Natural killer cell treated with Interleukin-12 subunit alpha and Interleukin-12 subunit beta and Interleukin-15 and Interleukin-18, amount 100 ng/mL, for 72 hours (primary cell): ENCODE data around the gene SETD5. TPM values are rescaled to one million over a fixed set of nuclear protein-coding genes. Genes with fewer than 3 reads are reported as not detected.

Experiments
- ATAC-seq, 2 donors: fragments of 150-1000 bp; cut with Tn5 transposase in 1 of 2; sonication (Bioruptor Pico), chemical (Tn5 transposase) in 1 of 2; 2 replicates each; pipeline ENCODE4 v1.10.0; 2021
- DNase-seq: peaks from one replicate; pipeline ENCODE4 v3.0.0; 2022; ENCODE audit warnings: low spot score
- H3K27ac Mint-ChIP-seq, 2 donors: 1 replicate in 1 of 2; 2 replicates in 1 of 2; pipeline ENCODE4 v1.8.0; 2022; ENCODE audit warnings: mixed read lengths in 2 of 2, mild to moderate bottlenecking in 1 of 2, moderate library complexity in 1 of 2
- H3K27me3 Mint-ChIP-seq, 2 donors: 1 replicate in 1 of 2; 2 replicates in 1 of 2; pipeline ENCODE4 v1.8.0; 2022; ENCODE audit warnings: mixed read lengths in 2 of 2
- H3K36me3 Mint-ChIP-seq: one replicate; pipeline ENCODE4 v1.8.0; 2022; ENCODE audit warnings: mixed read lengths
- H3K4me1 Mint-ChIP-seq, 2 donors: 1 replicate in 1 of 2; 2 replicates in 1 of 2; pipeline ENCODE4 v1.8.0; 2022; ENCODE audit warnings: low read depth in 2 of 2, mixed read lengths in 2 of 2, mild to moderate bottlenecking in 1 of 2
- H3K4me3 Mint-ChIP-seq: one replicate; pipeline ENCODE4 v1.8.0; 2022; ENCODE audit warnings: mixed read lengths
- H3K9me3 Mint-ChIP-seq: 2 replicates; pipeline ENCODE4 v1.8.0; 2022; ENCODE audit warnings: mixed read lengths
- total RNA-seq, 2 donors: library from RNA; stranded (reverse); gene quantifications; one replicate each; pipeline ENCODE4 v1.2.3, GENCODE V29; 2022

The SETD5 gene
- total RNA-seq = 100 to 1,000 TPM; 131 to 188 TPM

GRCh38 chr3:9397332-9397905 is at the start of gene SETD5:
TSS of gene SETD5 (plus strand) at chr3:9397615. CDS start at chr3:9428939, 31,324 bp downstream.
- peaks cover 28% of the 10 kb centered on the region for H3K36me3 Mint-ChIP-seq
- no peaks in the 10 kb centered on the region for H3K9me3 Mint-ChIP-seq
- ATAC-seq (peak; percentile 81 to 86), DNase-seq (peak; percentile 100)
- H3K4me1 Mint-ChIP-seq = peaks cover 50 to 73% of the 10 kb centered on the region in 2 donors
- H3K27ac Mint-ChIP-seq = peak within 1 kb of the TSS; percentile 96 to 97
- peak within 1 kb of the TSS; percentile 97 for H3K4me3 Mint-ChIP-seq
- no peaks in the 10 kb centered on the region for H3K27me3 Mint-ChIP-seq

DNA sequence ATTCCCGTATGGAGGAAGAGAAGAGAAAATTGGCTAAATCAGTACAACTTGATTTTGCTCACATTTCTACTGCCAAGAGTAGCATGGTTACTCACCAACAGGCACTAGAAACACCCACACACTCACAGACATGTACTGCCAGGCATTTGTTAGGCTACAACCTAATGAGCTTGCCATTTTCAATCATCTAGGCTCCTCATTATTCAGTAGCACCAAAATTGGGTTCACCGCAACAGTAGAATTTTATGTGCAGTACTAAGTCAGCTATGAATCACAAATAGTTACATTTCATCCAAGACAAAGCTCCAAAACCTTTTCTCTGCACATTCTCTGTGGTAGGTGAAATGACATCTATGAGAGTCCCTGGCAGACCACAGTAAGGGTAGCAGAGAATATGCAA is 49.5 kb upstream of the SETD5 start:
- H3K27me3 Mint-ChIP-seq = peaks cover 0 to 6% of the 10 kb centered on the region in 2 donors

DNA sequence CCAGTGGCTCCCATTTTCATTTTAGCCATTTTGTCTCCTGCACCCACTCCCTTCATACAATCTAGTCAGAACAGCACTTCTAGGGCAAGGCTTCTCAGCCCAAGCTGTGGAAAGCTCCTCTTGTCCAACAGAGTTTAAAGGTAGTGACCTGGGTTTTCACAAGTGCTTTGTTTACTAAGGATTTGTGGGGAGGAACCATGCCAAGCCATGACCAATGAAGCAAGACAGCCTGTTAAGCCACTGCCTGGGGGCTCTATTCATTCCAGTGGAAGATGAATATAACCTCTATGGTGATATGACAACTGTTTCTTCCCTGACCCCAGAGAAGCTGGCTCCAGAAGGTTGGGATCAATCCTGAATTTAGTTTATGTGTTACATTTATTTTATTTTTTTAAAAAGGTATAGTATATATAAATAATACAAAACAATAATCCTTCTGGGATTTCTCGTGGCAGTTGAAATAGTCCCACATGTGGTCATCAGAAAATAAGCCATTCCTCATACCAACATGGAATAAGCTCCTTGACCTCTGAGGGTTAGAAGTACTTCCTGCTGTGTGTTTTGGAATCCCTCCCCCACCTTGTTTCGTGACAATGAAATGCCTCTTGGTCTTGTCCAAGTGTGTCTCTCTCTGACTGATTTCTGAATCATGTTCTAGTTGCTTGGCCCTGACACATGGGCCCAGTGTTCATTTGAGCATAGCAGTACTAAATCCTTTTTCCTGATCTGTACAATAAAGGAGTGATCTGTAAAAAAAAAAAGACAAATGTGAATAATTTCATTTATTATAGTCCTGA is 47.9 kb upstream of the SETD5 start:
- Mint-ChIP-seq H3K4me3 (no peak overlapping the region), H3K27ac (no peak overlapping the region), H3K36me3 (no peaks in the 10 kb centered on the region), H3K9me3 (no peaks in the 10 kb centered on the region), H3K4me1 (peaks cover 7 to 15% of the 10 kb centered on the region in 2 donors), H3K27me3 (peaks cover 0 to 6% of the 10 kb centered on the region in 2 donors)
- ATAC-seq = no peak
- no peak for DNase-seq

More for the DNA sequence above, 49.5 kb upstream of the SETD5 start:
- no peaks in the 10 kb centered on the region for H3K36me3 Mint-ChIP-seq
- no peaks in the 10 kb centered on the region for H3K9me3 Mint-ChIP-seq
- peaks cover 0 to 3% of the 10 kb centered on the region in 2 donors for H3K4me1 Mint-ChIP-seq
- no peak overlapping the region for H3K4me3 Mint-ChIP-seq
- no peak for DNase-seq
- ATAC-seq = no peak
- H3K27ac Mint-ChIP-seq = no peak overlapping the region

DNA sequence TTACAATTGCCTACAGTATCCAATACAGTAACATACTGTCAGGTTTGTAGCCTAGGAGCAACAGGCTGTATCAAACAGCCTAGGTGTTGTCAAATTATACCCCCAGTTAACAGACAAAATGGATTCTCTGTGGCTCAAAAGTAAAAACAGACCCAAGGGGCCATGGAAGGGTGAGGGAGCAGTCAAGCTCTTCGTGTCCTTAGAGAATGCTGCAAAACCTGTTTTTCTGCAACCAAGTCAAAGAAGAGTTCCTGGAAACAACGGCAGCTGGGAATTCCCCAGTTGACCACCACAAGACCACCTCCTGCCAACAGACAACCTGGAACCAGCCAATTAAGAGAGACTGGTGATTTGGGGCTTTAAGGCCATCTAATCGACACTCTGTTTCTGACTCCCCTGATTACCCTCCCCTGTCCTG is 45.7 kb upstream of the SETD5 start:
- H3K27me3 Mint-ChIP-seq = peaks cover 0 to 4% of the 10 kb centered on the region in 2 donors
- no peaks in the 10 kb centered on the region for H3K9me3 Mint-ChIP-seq

DNA sequence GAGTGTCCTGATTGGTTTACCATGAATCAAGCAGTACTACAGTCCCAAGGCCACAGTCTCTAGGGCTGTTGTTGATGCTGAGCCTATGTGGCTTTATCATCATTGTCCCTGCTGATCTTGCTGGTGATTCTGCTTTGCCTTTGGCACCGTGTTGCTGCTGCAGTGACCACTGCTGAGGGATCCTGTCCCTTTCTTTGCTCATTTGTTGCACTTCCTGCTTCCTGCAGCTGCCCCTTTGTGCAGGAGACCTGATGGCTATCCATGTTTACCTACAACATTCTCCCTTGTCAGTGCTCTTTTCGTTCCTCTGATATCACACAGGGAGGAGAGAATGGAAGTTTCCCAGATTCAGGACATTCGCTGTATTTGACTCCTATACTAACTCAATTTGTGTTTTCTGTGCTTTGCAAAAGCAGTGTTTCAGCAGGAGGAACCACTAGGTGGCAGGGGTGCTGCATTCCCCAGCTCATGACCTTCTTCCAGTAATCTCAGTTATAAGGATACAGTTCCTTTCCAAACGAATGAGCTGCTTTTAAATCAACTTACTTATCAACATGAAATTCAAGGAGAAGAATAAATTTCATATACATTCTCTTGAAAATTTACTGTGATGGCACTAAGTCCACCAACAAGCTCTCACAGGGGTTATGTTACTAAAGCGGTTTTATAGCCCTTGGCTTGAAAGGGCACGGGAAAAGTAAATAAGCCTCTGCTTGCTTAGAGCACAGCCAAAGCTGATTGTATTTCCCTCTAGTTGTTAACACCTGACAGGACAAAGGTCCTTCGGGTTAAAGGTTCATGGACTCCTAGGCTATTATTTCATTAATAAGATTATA is 44.3 kb upstream of the SETD5 start:
- peaks cover 17 to 28% of the 10 kb centered on the region in 2 donors for H3K4me1 Mint-ChIP-seq
- peak overlapping the region; percentile 20 to 58 for H3K27ac Mint-ChIP-seq
- peaks cover 0 to 2% of the 10 kb centered on the region in 2 donors for H3K27me3 Mint-ChIP-seq
- H3K9me3 Mint-ChIP-seq = no peaks in the 10 kb centered on the region
- H3K4me3 Mint-ChIP-seq = no peak overlapping the region
- no peaks in the 10 kb centered on the region for H3K36me3 Mint-ChIP-seq
- no peak for DNase-seq
- ATAC-seq = peak in 1 of 2 donors; percentile 53

More for the DNA sequence above, 45.7 kb upstream of the SETD5 start:
- H3K27ac Mint-ChIP-seq = no peak overlapping the region
- peaks cover 17 to 28% of the 10 kb centered on the region in 2 donors for H3K4me1 Mint-ChIP-seq
- no peaks in the 10 kb centered on the region for H3K36me3 Mint-ChIP-seq
- H3K4me3 Mint-ChIP-seq = no peak overlapping the region
- ATAC-seq = no peak
- no peak for DNase-seq

GRCh38 chr3:9361691-9362388 is 35.6 kb upstream of the SETD5 start:
- H3K36me3 Mint-ChIP-seq = no peaks in the 10 kb centered on the region
- peaks cover 9 to 14% of the 10 kb centered on the region in 2 donors for H3K4me1 Mint-ChIP-seq
- H3K9me3 Mint-ChIP-seq = no peaks in the 10 kb centered on the region
- no peak for ATAC-seq
- DNase-seq = no peak
- peak overlapping the region in 1 of 2 donors; percentile 100 for H3K27ac Mint-ChIP-seq
- peaks cover 0 to 4% of the 10 kb centered on the region in 2 donors for H3K27me3 Mint-ChIP-seq
- peak overlapping the region; percentile 99 for H3K4me3 Mint-ChIP-seq

- Mint-ChIP-seq H3K9me3 (no peaks in the 10 kb centered on the region), H3K27ac (peak within 1 kb of the TSS; percentile 99 to 100)
These were observed 34.5 kb upstream of the SETD5 start, which contains the start of gene THUMPD3 for GRCh38 chr3:9362731-9363530. TSS of gene THUMPD3 (plus strand) at chr3:9363054. CDS start at chr3:9365069, 2,015 bp downstream.

GRCh38 chr3:9369508-9369907 is 27.9 kb upstream of the SETD5 start:
- peaks cover 14% of the 10 kb centered on the region for H3K36me3 Mint-ChIP-seq
- no peak overlapping the region for H3K4me3 Mint-ChIP-seq
- no peak for DNase-seq
- no peak for ATAC-seq
- H3K27me3 Mint-ChIP-seq = no peaks in the 10 kb centered on the region
- H3K27ac Mint-ChIP-seq = no peak overlapping the region
- no peaks in the 10 kb centered on the region for H3K9me3 Mint-ChIP-seq
- peaks cover 8 to 12% of the 10 kb centered on the region in 2 donors for H3K4me1 Mint-ChIP-seq

More at GRCh38 chr3:9362731-9363530, 34.5 kb upstream of the SETD5 start, which contains the start of gene THUMPD3:
- peak within 1 kb of the TSS; percentile 99 for H3K4me3 Mint-ChIP-seq
- H3K36me3 Mint-ChIP-seq = no peaks in the 10 kb centered on the region
- DNase-seq (peak; percentile 98), ATAC-seq (peak; percentile 98 to 99)
- H3K4me1 Mint-ChIP-seq = peaks cover 9 to 14% of the 10 kb centered on the region in 2 donors
- H3K27me3 Mint-ChIP-seq = peaks cover 0 to 4% of the 10 kb centered on the region in 2 donors

GRCh38 chr3:9373465-9373864 is 23.9 kb upstream of the SETD5 start:
- H3K4me3 Mint-ChIP-seq = no peak overlapping the region
- ATAC-seq (no peak), DNase-seq (no peak)
- peaks cover 32% of the 10 kb centered on the region for H3K36me3 Mint-ChIP-seq
- H3K27ac Mint-ChIP-seq = no peak overlapping the region
- no peaks in the 10 kb centered on the region for H3K9me3 Mint-ChIP-seq
- H3K4me1 Mint-ChIP-seq = peaks cover 15 to 17% of the 10 kb centered on the region in 2 donors
- no peaks in the 10 kb centered on the region for H3K27me3 Mint-ChIP-seq

DNA sequence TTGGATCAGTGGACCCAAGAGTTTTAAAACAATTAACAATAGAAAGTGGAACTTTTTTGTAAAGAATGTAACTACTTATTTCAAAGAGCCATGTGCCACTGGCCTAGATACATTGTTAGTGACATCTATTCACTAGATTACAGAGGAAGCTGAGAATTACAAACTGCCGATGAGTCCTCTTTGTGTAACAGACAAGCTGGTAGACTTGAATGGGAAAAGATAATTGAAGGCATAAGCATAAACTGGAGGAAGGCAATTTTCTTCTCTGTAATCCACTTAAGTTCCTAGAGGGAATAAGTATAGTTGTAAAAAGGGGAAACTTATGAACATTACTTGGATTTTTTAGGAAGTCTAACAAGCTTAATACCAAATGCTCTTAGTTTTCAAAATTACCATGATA is 19.4 kb upstream of the SETD5 start:
- Mint-ChIP-seq H3K4me1 (peaks cover 14 to 26% of the 10 kb centered on the region in 2 donors), H3K27ac (no peak overlapping the region), H3K36me3 (peaks cover 24% of the 10 kb centered on the region), H3K9me3 (no peaks in the 10 kb centered on the region), H3K27me3 (no peaks in the 10 kb centered on the region), H3K4me3 (no peak overlapping the region)
- DNase-seq (no peak), ATAC-seq (no peak)

- no peaks in the 10 kb centered on the region for H3K27me3 Mint-ChIP-seq
These were observed 18.1 kb upstream of the SETD5 start for GRCh38 chr3:9379327-9379726.

GRCh38 chr3:9380014-9380413 is 17.4 kb upstream of the SETD5 start:
- H3K9me3 Mint-ChIP-seq = no peaks in the 10 kb centered on the region
- H3K36me3 Mint-ChIP-seq = peaks cover 32% of the 10 kb centered on the region
- no peak overlapping the region for H3K4me3 Mint-ChIP-seq
- no peak for DNase-seq
- no peak for ATAC-seq
- H3K4me1 Mint-ChIP-seq = peaks cover 15 to 20% of the 10 kb centered on the region in 2 donors
- H3K27me3 Mint-ChIP-seq = no peaks in the 10 kb centered on the region
- peak overlapping the region in 1 of 2 donors; percentile 4 for H3K27ac Mint-ChIP-seq

More at GRCh38 chr3:9379327-9379726, 18.1 kb upstream of the SETD5 start:
- Mint-ChIP-seq H3K27ac (no peak overlapping the region), H3K9me3 (no peaks in the 10 kb centered on the region), H3K36me3 (peaks cover 29% of the 10 kb centered on the region), H3K4me3 (no peak overlapping the region), H3K4me1 (peaks cover 13 to 20% of the 10 kb centered on the region in 2 donors)
- no peak for ATAC-seq
- no peak for DNase-seq
